NCI-H1092 treated with DMSO at 0.1 percent for 48 hours (cell line): ENCODE results near the gene CDC7.

Experiments used
- DNase-seq: peaks from one replicate; lab custom pipeline; 2025; lab: John Stamatoyannopoulos, UW

The CDC7 gene

DNA sequence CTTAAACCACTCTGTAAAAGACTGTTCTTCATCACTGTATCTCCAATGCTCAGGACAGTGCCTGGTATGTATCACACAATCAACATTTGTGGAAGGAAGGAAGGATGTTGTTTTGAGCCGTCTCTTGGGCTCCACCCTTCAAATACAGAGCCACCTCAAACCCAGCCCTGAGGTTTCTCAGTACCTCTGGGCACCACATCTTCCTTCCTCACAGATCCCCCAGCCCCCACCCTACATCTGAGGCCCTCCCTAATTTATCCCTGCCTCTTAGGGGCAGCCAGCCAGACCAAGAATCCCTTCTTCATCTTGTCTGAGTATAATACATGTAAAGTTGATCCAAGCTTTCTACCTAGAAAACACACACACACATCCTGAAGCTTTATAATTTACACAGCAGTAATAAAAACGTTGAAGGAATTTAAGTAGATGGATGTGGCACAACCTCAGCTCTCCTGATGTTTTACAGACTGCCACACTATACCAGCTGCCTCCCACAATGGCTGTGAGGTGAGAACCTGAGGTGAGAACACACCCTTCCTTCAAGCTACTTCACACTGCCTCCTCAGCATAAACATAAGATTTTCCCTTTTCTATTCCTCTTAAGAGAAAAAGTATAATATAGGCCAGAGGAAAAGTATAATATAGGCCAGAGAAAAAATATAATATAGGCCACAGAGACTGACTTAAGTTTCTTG, 48.5 kb downstream of the CDC7 start:
- DNase-seq: no peak

DNA sequence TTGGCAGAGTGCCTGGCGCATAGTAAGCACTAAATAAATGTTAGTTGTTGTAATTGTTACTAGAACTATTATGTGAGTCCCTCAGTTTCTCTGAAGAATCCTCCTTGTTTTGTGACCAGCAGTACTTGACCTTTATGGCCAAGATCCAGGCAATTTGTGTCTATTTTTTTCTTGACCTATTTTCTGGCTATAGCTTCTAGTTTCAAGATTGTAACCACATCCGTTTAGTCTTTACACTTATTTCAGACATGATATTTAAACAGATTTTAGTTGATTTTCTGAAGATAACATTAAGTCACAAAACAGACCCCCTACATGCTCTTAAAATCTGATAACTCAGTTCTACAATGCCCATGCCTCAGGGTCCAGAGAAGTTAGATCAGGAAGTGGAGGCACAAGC, 50.3 kb downstream of the CDC7 start:
- DNase-seq: no peak

DNA sequence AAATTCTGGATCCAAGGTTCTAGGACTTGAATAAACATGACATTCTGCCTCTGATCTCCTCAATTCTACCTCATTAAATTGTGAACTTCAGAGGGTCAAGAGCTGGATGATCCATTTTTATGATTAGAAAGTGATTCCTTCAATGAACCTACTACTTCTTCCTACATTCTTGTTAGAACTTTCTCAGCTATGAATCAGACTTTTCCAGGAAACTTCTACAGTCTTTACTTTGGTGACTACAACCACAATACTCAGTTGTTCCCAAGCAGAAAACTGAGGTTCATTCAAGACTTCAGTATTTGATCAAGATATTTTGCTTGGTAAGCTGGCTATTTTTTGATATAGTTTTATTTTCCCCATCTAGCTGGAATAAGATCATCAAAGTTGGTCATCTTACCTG, 51.4 kb downstream of the CDC7 start:
- DNase-seq: no peak

DNA sequence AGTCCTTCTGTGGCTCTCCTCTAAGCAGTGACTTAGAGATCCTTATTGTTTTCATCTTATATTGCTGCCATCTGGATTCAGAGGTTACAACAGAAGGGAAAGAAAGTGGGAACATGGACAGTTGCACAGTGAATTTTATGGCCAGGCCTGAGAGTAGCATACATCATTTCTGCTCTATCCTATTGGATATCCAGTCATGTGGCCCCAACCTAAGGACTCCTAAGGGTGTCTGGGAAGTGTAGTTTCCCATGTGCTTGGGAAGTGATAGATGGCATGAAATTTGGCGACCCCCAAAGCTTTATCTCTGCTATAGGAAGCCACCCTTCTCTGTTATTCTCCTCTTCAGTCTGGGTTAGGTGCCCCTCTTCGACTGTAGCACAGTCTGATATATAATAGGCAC, 51.9 kb downstream of the CDC7 start:
- DNase-seq: no peak

DNA sequence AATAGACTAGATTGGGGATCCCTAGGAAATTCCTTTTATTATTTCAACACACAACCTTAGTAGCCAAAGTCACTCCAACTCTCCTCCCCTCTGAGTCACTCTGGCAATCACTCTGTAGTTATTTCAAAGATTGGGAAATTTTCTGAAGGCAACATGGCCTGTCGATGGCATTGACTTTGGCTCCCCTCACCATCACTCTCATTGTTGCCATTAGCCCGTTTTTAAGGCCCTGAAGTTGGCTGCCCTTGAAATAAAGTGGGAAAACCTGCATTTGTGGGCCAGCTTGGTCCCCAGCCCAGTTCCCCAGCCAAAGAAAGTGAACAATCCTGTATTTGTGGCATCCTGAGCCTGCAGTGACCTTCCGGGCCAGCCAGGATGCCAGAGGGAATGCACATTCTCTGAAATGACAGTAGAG, 52.5 kb downstream of the CDC7 start:
- DNase-seq: no peak

DNA sequence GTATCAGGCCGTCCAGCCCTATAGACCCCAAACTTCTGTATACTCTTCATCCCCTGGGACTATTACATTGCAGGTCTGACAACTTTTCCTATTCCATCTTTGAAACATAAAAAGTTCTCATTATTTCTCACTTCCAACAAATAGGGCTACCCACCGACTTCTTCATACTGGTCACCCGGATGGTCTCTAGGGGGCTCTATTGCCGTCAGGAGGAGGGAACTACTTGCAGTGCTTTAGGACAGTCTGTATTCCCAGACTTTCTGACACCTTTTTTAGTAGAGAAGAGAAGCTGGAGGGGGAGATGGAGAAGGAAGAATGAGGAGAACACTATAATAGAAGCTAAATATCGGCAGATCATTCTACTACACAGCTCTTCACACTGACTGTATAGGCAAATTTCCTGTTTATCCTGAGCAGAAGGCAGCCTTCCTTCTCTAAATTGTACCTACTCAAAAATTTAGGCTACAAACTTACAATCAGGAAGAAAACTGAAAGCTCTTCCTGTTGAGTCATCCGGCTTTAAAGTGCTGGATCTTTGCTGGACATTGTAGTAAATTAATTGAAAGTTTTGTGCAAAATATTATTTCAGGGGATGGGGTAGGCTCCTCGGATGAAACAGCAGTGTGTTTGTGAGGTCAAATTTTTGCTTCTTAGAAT, 54.6 kb downstream of the CDC7 start:
- peak; percentile 13 for DNase-seq

DNA sequence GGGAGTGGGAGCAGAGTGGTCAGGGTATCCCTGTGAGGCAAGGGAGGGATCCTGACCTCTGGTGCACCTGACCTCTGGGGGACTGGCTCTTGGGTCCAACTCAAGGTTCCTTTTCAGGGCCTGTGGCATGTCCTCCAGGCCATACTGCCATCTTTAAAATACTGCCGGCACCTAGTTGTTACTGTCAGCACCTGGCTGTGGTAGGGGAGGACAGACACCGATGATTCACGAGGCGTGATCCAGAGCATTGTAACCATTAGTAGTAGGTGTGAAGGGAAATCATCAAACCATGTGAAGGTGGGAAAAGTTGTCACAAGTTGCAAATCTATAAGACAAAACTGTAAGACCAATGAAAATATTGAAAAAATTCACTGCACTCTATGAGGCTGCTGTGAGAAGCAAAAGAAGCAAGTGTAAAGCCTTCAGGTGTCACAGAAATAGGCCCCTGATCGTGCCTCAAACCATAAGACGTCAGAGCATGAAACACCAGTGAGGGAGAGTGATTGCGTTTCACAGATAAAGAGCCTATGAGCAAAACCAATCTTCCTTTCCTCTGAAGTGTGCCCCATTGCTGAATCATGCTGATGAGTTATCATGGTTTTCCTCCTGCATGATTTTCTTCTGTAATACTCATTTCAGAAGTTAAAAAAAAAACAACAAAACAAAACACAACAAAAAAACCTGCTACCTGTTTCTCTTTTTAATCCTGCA, 55.3 kb downstream of the CDC7 start:
- DNase-seq: no peak

DNA sequence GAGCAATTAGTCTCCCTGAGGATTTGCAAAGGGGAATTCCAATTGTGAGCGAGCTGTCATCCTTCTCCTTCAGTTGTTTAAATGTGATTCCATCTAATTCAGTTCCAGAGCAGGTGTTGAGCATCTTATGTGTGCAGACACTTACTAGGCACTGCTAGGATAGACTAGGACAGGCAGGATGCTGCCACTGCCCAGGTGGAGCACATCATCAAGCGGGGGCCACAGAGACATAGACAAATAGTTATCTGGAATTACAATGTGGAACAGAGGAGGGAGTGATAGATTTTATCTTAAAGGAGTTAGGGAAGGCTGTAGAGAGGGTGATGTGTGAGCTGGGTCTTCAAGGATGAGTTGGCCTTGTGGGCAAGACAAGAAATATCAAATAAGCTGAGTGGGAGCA, 55.9 kb downstream of the CDC7 start:
- no peak for DNase-seq

DNA sequence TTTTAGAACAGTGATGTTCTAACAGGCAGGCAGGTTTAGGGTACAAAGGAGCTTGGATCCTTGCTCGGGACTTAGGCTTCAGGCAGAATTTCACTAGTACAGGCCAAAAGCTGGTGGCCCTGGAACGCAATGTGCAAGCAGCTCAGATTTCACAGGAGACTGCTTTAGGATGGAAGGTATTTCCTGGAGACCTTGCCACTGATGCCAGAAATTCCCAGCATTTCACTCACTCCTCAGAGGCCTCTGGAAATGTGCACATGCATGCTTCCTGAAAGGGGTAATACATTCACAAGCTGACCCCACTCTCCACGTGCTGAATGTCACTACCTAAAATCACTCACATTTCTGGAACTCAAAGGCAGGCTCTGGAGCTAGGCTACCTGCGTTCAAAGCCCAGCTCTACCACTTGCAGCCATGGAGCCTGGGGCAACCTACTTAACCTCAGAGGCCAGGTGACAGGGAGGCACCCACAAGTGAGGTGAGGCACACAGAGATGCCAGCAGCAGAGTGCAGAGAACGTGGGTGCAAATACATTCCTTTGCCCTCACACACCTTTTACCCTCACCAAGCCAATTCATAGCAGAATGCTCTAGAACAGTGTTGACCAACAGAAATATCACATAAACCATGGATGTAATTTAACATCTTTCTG, 56.5 kb downstream of the CDC7 start:
- DNase-seq: no peak

DNA sequence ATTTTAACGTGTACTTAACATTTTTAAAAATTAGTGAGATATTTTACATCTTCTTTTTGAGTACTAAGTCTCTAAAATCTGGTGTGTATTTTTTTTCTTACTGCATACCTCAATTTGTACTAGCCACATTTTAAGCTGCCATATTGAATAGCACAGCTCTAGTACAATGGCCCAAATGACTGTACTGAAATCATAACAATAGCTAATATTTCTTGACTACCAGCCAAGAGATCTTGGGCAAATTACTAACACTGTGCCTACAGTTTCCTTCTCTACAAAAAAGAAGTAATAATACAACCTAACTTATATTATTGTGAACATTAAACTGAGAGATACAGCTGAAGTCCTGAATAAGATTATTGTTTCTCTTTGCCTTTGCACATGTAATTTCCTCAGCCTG, 57.2 kb downstream of the CDC7 start:
- DNase-seq: no peak

DNA sequence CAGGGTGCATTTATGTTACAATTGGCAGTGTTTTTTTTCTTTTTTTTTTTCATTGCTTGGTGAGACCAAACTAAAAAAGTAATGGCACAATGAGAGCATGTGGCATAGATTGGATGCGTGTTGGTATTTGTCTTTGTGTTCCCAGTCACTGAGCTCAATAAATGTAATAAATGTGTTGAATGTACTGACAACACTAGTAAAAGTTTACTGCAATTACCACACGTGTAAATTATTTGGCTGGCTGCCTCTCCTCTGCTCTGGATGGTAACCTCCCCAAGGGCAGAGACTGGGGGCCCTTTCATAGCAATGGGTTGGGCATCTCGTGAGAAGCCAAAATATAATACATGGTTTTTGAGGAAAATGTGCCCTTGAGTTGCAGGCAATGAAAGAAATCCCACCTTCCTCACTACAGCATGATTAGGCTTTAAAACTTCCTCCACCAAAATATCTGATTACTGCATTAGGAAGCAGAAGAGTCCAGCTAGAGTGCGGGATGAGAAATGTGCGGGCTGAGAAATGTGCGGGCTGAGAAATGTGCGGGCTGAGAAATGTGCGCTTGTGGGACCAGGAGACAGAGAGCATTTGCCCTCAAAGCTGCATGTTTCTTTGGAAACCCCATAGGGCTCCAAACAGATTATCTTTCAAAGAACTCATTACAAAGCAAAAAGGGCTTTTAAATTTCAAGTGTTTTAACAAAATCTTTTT, 58.5 kb downstream of the CDC7 start:
- no peak for DNase-seq

DNA sequence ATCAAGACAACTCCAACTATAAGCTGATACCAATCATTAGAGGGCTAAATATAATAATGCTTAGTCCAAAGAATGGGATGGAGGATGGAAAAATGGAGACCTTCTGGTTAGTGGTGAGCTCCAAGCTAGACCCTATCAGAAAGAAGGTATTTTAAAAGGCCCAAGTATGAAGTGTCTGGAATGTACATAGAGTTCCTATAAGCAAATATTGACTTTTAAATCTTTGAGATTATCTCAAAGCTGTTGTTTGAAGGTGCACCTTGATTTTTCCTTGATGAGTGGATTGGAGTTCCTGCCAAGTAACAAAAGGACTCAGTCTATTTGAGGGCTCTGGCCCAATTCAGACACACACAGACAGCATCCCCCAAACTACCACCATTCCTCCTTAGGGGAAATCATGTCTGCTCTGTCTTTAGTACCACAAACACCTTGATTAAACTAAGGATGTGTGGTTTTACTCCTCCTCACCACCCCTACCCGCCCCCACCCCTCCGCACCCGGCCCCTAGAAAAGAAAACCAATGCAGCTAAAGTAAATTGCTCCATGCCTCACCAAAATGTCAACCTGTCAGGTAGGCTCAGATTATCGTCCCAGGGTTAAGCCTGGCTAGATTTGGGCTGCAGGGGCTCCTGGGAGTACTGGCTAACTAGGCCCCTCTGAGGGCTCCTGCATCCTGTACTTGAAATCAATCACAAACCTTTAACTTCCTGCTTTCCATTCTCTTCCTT, 59.4 kb downstream of the CDC7 start:
- DNase-seq: no peak

DNA sequence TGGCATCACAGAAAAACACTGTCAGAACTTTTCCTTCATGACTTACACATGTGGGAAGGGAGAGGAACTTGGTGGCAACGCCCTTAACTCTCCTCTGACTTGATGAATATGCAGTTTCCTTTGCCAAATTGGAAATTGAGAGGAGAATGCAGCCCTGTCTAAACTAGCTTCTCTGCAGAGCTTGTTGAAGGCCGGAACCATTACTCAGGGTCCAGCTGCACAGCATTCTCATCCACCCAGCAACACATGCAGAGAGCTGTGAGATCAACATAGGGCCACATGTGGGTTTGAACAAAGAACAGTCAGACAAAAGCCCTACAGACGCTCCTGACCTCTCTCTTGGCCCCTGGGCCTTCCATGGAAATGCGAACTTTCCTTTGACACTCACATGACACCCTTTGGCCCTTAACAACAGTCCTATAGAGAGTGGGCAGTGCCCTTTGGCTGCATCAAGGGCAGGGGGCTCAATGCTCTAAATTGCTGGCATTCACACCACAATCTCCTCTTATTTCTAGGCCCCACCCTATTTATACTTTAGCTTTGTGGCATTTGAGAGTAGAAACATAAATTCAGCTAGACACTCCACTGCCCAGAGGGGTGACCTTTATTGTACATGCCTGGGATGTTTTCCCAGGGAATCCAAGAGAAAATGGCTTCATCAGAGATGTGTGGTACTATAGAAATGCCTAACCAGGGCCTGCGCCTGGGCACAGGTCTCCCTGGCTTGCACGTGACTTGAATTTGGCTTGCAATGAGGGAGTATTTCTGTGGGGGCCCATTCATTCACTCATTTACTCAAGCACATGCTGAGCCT, 64.4 kb downstream of the CDC7 start:
- DNase-seq: no peak

DNA sequence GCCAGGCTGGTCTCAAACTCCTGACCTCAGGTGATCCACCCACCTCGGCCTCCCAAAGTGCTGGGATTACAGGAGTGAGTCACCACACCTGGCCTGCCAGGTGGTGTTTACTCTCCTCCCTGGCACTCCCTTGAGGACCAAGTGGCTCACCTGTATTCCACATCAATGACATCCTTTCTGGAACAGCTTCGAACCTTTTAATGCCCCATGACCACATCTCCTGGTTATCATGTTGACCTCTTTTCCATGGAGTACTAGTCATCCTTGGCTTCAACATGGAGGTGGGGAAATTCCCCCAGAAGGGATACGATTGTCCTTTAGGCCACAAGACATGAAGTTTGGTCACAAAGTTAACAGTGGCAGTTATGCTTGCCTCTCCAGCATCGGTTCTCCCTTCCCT, 66.9 kb downstream of the CDC7 start:
- no peak for DNase-seq

DNA sequence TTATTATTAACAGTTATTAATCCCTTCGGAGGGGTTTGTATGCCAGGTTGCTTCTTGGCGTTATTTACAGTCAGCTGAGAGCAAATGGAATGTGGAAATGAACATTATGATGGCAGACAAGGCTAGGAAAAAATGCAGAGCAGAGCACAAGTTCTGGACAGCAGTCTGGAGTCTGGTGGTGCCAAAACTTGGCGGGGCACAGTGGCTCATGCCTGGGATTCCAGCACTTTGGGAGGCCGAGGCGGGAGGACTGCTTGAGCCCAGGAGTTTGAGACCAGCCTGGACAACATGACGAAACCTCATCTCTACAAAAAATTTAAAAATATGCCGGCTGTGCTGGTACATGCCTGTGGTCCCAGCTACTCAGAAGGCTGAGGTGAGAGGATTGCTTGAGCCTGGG, 67.6 kb downstream of the CDC7 start:
- DNase-seq: no peak

DNA sequence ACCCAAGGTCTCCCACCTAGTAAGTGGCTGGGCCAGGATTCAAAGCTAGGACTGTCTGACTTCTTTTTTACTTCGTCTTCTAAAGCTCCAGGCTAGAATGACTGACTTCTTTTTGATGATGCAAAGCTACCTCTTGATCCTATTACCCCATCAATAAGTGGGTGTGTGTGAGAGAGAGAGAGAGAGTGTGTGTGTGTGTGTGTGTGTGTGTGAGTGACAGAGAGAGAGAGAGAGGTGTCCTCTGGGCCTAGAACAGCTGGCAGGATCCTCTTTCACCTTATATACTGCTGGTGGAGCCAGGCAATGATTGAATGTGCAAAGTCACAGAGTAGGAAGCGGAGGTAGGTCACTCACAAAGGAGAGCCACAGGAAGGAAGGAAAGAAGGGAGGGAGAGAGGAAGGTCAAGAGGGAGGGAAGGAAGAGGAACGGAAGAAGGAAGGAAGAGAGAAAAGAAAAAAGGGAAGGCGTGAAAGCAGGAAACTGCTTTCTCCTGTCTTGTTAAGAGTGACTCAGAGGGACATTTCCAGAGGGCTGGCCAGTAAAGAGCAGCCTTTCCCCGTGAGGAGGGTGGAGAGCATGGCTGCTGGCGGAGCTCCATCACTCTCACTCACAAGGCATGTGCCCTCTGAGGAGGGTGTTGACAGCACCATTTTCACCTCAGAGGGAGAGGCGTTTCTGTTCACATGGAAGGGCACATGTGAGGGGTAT, 68.9 kb downstream of the CDC7 start:
- no peak for DNase-seq

DNA sequence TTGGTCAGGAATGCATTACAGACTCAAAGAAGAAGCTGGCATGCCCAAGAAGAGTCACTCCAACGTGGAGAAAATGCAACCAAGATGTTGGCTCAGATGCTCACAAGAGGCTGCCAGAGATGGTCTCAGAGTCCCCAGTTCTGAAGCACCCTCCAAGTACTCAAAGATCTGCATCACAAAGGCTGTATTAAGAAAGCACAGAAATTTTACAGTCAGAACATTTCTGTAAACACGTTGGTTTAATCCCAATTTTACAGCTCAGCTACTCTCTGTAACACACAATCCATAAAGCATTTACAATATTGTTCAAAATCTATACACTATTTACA, 69.4 kb downstream of the CDC7 start:
- no peak for DNase-seq

DNA sequence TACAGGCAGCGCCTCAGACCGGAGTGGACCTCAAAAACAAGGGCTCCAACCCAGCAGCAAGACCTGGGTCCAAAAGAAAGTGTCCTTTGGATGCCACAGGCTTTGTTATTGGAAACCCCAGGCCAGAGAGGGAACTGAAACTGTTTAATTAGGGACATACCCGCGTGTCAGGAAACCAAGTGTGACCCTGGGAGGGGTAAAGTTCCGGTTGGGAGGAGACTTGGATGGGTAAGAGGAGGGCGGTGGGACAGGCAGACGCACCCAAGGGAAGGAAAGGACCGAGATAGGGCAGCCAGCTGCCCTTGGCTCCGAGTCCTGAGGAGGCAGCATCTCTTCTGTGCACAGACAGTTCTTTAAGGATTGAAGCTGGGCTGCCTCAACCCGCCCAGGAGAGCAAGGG, 71.4 kb downstream of the CDC7 start:
- DNase-seq: no peak
